HepG2 (cell line): ENCODE data around the gene USP7. TPM values are rescaled to one million over a fixed set of nuclear protein-coding genes. Genes with fewer than 3 reads are reported as not detected.

Experiments used
- CEBPB ChIP-seq: IDR thresholded peaks from 2 replicates; pipeline ENCODE4 v1.6.1; 2011; ENCODE audit warnings: low read depth, low read length, improper control_type of control experiment, borderline replicate concordance
- DDIT3 ChIP-seq: sonication (generic); formaldehyde crosslinking; IDR thresholded peaks from 2 replicates; pipeline ENCODE4 v1.4.0; 2020; ENCODE audit warnings: mild to moderate bottlenecking, missing genetic modification reagents
- FOXJ3 ChIP-seq: sonication (generic); formaldehyde crosslinking; IDR thresholded peaks from 2 replicates; pipeline ENCODE4 v1.4.0; 2020; ENCODE audit warnings: missing genetic modification reagents, mild to moderate bottlenecking, borderline replicate concordance
- GATAD2A ChIP-seq: IDR thresholded peaks from 2 replicates; pipeline ENCODE4 v1.6.1; 2016
- KLF6 ChIP-seq: IDR thresholded peaks from 2 replicates; pipeline ENCODE4 v1.8.0; 2016; ENCODE audit warnings: missing biosample characterization, missing genetic modification reagents
- KLF9 ChIP-seq: IDR thresholded peaks from 2 replicates; pipeline ENCODE4 v1.6.1; 2016; ENCODE audit warnings: low read depth
- MATR3 ChIP-seq: sonication (generic); formaldehyde crosslinking; IDR thresholded peaks from 2 replicates; pipeline ENCODE4 v1.4.0; 2020; ENCODE audit warnings: missing genetic modification reagents
- MEIS2 ChIP-seq: sonication (generic); formaldehyde crosslinking; IDR thresholded peaks from 2 replicates; pipeline ENCODE4 v1.9.0; 2021; ENCODE audit warnings: mild to moderate bottlenecking, missing genetic modification reagents
- NFYB ChIP-seq: sonication (generic); formaldehyde crosslinking; IDR thresholded peaks from 2 replicates; pipeline ENCODE4 v1.4.0; 2020; ENCODE audit warnings: missing genetic modification reagents
- RFX5 ChIP-seq: IDR thresholded peaks from 2 replicates; pipeline ENCODE4 v1.6.1; 2011; ENCODE audit warnings: low read depth, low read length, improper control_type of control experiment
- XBP1 ChIP-seq: sonication (generic); formaldehyde crosslinking; IDR thresholded peaks from 2 replicates; pipeline ENCODE4 v1.5.0; 2020; ENCODE audit warnings: missing genetic modification reagents
- YY1 ChIP-seq: IDR thresholded peaks from 2 replicates; pipeline ENCODE4 v1.6.1; 2011; ENCODE audit warnings: low read length, low read depth, moderate library complexity, mild to moderate bottlenecking; ENCODE audit not compliant: insufficient read depth, insufficient replicate concordance
- ZC3H4 ChIP-seq: sonication (generic); formaldehyde crosslinking; IDR thresholded peaks from 2 replicates; pipeline ENCODE4 v1.4.0; 2020; ENCODE audit warnings: missing genetic modification reagents, borderline replicate concordance
- ZNF160 ChIP-seq: sonication (generic); formaldehyde crosslinking; IDR thresholded peaks from 2 replicates; pipeline ENCODE4 v1.8.0; 2022; ENCODE audit warnings: mild to moderate bottlenecking, inconsistent platforms, missing genetic modification reagents
- ZNF441 ChIP-seq: sonication (generic); formaldehyde crosslinking; IDR thresholded peaks from 2 replicates; pipeline ENCODE4 v1.7.0; 2021; ENCODE audit warnings: missing genetic modification reagents, borderline replicate concordance
- ZNF562 ChIP-seq: sonication (generic); formaldehyde crosslinking; IDR thresholded peaks from 2 replicates; pipeline ENCODE4 v1.8.0; 2022; ENCODE audit warnings: missing genetic modification reagents, borderline replicate concordance
- ZNF569 ChIP-seq: sonication (generic); formaldehyde crosslinking; IDR thresholded peaks from 2 replicates; pipeline ENCODE4 v1.5.0; 2020; ENCODE audit warnings: mild to moderate bottlenecking, missing genetic modification reagents, moderate library complexity, borderline replicate concordance
- ZNF629 ChIP-seq: sonication (generic); formaldehyde crosslinking; conservative IDR thresholded peaks from 2 replicates; pipeline ENCODE4 v1.5.0; 2020; ENCODE audit warnings: missing genetic modification reagents
- ZNF652 ChIP-seq: IDR thresholded peaks from 2 replicates; pipeline ENCODE4 v1.6.1; 2016; ENCODE audit warnings: low read depth, borderline replicate concordance
- ZNF772 ChIP-seq: sonication (generic); formaldehyde crosslinking; IDR thresholded peaks from 2 replicates; pipeline ENCODE4 v1.5.0; 2020; ENCODE audit warnings: mild to moderate bottlenecking, missing genetic modification reagents
- polyA plus RNA-seq, 8 experiments: library from polyadenylated mRNA; depleted of rRNA in 3 of 8; stranded (reverse) in 7 of 8; unstranded in 1 of 8; fragments of >200 nt; fragmentation: Illumina TruSeq in 4 of 8; extraction: Trizol in 4 of 8; gene quantifications; 2 replicates each; pipeline versions ENCODE4 v1.2.1 to v1.2.3, GENCODE V29; 2011 to 2016; ENCODE audit warnings: low read depth in 4 of 8, missing spikeins in 1 of 8, mixed read lengths in 1 of 8; ENCODE audit not compliant: insufficient read depth in 1 of 8
- total RNA-seq, 5 experiments: library from RNA; depleted of rRNA; stranded (reverse); fragments of >200 nt; fragmentation: Illumina TruSeq; extraction: Trizol; gene quantifications; 2 replicates each; pipeline ENCODE4 v1.2.3, GENCODE V29; 2016; ENCODE audit warnings: low read depth in 1 of 5
- TF ChIP-seq, protein P1 (sequence below): sonication (generic); formaldehyde crosslinking; IDR thresholded peaks from 2 replicates; pipeline ENCODE4 v1.4.0; 2020; ENCODE audit warnings: missing genetic modification reagents
- TF ChIP-seq, protein P2 (sequence below): sonication (generic); formaldehyde crosslinking; IDR thresholded peaks from 2 replicates; pipeline ENCODE4 v1.5.0; 2020; ENCODE audit warnings: missing genetic modification reagents
- TF ChIP-seq, protein P3 (sequence below): sonication (generic); formaldehyde crosslinking; IDR thresholded peaks from 2 replicates; pipeline ENCODE4 v1.9.0; 2021; ENCODE audit warnings: missing genetic modification reagents, borderline replicate concordance
- TF ChIP-seq, protein P4 (sequence below): sonication (generic); formaldehyde crosslinking; IDR thresholded peaks from 2 replicates; pipeline ENCODE4 v1.4.0; 2020; ENCODE audit warnings: mild to moderate bottlenecking, missing genetic modification reagents, borderline replicate concordance

The USP7 gene
- total and polyA plus RNA-seq, 2 of the 13 experiments (the other 11 are each of a cell fraction or from before 2014, with no cell fraction given), result 52.5 to 173 TPM

- TF ChIP-seq MEIS2 (CRISPR knock-in tag), result peak; percentile 97
- no peak; the same call in 1 of the 2 replicates for TF ChIP-seq XBP1 (CRISPR knock-in tag)
- 0 out of 2 replicates have a peak, but pooled peaks have one; percentile 64 for TF ChIP-seq ZNF562
- peak; percentile 99 for TF ChIP-seq KLF9
- peak; percentile 14; the same call in 1 of the 2 replicates for TF ChIP-seq ZNF441 (CRISPR knock-in tag)
- TF ChIP-seq KLF6 (CRISPR knock-in tag), result peak; percentile 90; the same call in 1 of the 2 replicates
- TF ChIP-seq ZNF772, result peak; percentile 100
- no peak for TF ChIP-seq YY1
- TF ChIP-seq DDIT3 (CRISPR knock-in tag), result no peak
- peak; percentile 82 for TF ChIP-seq ZNF629
- TF ChIP-seq GATAD2A (CRISPR knock-in tag), result peak; percentile 97
- TF ChIP-seq ZNF569, result no peak
- TF ChIP-seq NFYB (CRISPR knock-in tag), result peak; percentile 65
- TF ChIP-seq ZNF652 (CRISPR knock-in tag), result peak; percentile 27; the same call in 1 of the 2 replicates
- TF ChIP-seq CEBPB, result no peak; the same call in 1 of the 2 replicates
- TF ChIP-seq RFX5, result 0 out of 2 replicates have a peak, but pooled peaks have one; percentile 21
- TF ChIP-seq MATR3, result peak; percentile 67; the same call in 1 of the 2 replicates
- TF ChIP-seq, protein P1, sequence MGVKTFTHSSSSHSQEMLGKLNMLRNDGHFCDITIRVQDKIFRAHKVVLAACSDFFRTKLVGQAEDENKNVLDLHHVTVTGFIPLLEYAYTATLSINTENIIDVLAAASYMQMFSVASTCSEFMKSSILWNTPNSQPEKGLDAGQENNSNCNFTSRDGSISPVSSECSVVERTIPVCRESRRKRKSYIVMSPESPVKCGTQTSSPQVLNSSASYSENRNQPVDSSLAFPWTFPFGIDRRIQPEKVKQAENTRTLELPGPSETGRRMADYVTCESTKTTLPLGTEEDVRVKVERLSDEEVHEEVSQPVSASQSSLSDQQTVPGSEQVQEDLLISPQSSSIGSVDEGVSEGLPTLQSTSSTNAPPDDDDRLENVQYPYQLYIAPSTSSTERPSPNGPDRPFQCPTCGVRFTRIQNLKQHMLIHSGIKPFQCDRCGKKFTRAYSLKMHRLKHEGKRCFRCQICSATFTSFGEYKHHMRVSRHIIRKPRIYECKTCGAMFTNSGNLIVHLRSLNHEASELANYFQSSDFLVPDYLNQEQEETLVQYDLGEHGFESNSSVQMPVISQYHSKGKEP (CRISPR knock-in tag), result peak; percentile 13; the same call in 1 of the 2 replicates
- TF ChIP-seq, protein P2, sequence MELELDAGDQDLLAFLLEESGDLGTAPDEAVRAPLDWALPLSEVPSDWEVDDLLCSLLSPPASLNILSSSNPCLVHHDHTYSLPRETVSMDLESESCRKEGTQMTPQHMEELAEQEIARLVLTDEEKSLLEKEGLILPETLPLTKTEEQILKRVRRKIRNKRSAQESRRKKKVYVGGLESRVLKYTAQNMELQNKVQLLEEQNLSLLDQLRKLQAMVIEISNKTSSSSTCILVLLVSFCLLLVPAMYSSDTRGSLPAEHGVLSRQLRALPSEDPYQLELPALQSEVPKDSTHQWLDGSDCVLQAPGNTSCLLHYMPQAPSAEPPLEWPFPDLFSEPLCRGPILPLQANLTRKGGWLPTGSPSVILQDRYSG (CRISPR knock-in tag), result no peak; the same call in 1 of the 2 replicates
- TF ChIP-seq, protein P3, sequence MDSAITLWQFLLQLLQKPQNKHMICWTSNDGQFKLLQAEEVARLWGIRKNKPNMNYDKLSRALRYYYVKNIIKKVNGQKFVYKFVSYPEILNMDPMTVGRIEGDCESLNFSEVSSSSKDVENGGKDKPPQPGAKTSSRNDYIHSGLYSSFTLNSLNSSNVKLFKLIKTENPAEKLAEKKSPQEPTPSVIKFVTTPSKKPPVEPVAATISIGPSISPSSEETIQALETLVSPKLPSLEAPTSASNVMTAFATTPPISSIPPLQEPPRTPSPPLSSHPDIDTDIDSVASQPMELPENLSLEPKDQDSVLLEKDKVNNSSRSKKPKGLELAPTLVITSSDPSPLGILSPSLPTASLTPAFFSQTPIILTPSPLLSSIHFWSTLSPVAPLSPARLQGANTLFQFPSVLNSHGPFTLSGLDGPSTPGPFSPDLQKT (CRISPR knock-in tag), result no peak; the same call in 1 of the 2 replicates
- TF ChIP-seq, protein P4, sequence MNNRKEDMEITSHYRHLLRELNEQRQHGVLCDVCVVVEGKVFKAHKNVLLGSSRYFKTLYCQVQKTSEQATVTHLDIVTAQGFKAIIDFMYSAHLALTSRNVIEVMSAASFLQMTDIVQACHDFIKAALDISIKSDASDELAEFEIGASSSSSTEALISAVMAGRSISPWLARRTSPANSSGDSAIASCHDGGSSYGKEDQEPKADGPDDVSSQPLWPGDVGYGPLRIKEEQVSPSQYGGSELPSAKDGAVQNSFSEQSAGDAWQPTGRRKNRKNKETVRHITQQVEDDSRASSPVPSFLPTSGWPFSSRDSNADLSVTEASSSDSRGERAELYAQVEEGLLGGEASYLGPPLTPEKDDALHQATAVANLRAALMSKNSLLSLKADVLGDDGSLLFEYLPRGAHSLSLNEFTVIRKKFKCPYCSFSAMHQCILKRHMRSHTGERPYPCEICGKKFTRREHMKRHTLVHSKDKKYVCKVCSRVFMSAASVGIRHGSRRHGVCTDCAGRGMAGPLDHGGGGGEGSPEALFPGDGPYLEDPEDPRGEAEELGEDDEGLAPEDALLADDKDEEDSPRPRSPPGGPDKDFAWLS (CRISPR knock-in tag), result 0 out of 2 replicates have a peak, but pooled peaks have one; percentile 94
- peak; percentile 92; the same call in 1 of the 2 replicates for TF ChIP-seq ZC3H4 (CRISPR knock-in tag)
- TF ChIP-seq FOXJ3 (CRISPR knock-in tag), result peak; percentile 100
- TF ChIP-seq ZNF160, result peak; percentile 98
Observed at GRCh38 chr16:8863594-8864424, 99.9 kb downstream of the USP7 start (continued).
